Retina (tissue), 1 donor: ENCODE results near the gene CCAR1.
"Not testable (repeated sequence)": the region's sequence is repeated elsewhere in the genome, so short reads cannot be mapped to it uniquely, and the experiment has no call there.

Source experiments
- DNase-seq: peaks from one replicate; pipeline ENCODE4 v3.0.0-alpha.2; 2016

Gene CCAR1

DNA sequence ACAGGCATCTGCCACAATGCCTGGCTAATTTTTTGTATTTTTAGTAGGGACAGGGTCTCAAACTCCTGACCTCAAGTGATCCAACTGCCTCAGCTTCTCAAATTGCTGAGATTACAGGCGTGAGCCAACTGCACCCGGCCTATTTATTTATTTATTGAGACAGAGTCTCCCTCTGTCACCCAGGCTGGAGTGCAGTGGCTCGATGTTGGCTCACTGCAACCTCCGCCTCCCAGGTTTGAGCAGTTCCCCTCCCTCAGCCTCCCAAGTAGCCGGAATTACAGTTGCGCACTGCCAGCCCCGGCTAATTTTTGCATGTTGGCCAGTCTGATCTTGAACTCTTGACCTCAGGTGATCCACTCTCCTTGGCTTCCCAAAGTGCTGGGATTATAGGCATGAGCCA is 46.4 kb downstream of the CCAR1 start:
- not testable (repeated sequence) for DNase-seq

- DNase-seq, result no peak
Observed at GRCh38 chr10:68781613-68782574, 60.9 kb downstream of the CCAR1 start.

GRCh38 chr10:68784476-68784875 is 63.4 kb downstream of the CCAR1 start:
- DNase-seq, result no peak

GRCh38 chr10:68787813-68788212 is 66.8 kb downstream of the CCAR1 start:
- no peak for DNase-seq

DNA sequence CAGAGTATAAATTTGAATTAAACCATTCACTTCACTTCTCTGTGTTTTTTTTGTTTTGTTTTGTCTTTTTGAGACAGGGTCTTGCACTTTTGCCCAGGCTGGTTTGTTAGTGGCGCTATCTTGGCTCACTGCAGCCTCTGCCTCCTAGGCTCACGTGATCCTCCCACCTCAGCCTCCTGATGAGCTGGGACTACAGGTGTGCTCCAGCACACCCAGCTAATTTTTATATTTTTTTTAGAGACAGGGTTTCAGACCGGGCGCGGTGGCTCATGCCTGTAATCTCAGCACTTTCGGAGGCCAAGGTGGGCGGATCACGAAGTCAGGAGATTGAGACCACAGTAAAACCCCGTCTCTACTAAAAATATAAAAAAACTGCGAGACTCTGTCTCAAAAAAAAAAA is 69.4 kb downstream of the CCAR1 start:
- DNase-seq, result no peak

DNA sequence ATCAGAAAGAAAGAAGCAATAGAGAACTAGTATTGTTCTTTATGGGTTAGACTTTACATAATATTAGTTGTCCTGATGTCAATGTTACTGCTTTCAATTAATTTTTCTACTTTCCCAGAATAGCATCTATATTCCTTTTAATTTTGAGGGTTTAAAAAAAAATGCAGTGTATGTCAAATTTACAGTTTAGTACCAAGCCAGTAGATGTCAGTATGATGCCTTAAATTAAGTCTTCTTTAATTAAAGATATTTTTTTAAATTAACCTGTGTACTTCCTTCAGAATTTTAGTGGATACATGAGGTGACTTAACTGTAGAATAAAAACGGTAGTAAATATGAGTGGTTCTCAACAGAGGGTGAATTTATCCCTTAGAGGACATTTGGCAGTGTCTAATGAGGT is 71.1 kb downstream of the CCAR1 start:
- no peak for DNase-seq

DNA sequence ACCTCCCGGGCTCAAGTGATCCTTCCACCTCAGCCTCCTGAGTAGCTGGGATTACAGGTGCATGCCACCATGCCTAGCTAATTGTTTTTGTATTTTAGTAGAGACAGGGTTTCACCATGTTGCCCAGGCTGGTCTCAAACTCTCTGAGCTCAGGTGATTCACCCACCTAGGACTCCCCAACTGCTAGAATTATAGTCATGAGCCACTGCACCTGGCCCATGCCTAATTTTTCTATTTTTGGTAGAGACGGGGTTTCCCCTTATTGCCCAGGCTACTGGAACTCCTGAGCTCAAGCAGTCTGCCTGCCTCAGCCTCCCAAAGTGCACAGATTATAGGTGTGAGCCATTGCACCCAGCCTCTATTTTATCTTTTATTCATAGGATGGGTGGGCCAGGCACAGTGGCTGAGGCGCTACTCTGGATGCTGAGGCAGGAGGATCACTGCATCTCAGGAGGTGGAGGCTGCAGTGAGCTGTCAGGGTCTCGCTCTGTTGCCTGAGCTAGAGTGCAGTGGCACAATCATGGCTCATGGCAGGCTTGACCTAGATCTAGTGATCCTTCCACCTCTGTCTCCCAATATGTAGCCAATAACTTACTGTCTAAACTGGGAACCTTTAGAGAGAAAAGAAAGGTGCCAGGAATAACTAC is 75.0 kb downstream of the CCAR1 start:
- DNase-seq, result no peak

GRCh38 chr10:68796605-68797004 is 75.6 kb downstream of the CCAR1 start:
- DNase-seq, result no peak

- DNase-seq, result no peak
Observed at GRCh38 chr10:68800211-68800610, 79.2 kb downstream of the CCAR1 start.

DNA sequence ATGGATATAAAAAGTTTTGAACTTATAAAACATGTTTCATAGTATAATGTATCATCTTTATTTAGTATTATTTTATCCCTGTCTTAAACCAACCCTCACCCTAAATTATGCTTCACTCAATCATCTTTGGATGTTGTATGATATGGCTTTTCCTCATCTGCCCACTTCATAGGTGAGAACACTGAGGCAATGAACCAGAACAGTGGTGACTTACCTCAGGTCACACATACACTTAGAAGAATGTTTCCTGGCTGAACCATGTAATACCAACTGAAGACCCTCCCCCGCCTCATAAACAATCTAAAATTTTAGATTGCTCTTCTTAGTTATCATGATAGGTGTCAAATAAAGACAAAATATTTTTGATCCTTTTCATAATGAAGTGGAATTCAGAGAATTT is 83.7 kb downstream of the CCAR1 start:
- no peak for DNase-seq

- not testable (repeated sequence) for DNase-seq
Observed at GRCh38 chr10:68810830-68811229, 89.8 kb downstream of the CCAR1 start.

DNA sequence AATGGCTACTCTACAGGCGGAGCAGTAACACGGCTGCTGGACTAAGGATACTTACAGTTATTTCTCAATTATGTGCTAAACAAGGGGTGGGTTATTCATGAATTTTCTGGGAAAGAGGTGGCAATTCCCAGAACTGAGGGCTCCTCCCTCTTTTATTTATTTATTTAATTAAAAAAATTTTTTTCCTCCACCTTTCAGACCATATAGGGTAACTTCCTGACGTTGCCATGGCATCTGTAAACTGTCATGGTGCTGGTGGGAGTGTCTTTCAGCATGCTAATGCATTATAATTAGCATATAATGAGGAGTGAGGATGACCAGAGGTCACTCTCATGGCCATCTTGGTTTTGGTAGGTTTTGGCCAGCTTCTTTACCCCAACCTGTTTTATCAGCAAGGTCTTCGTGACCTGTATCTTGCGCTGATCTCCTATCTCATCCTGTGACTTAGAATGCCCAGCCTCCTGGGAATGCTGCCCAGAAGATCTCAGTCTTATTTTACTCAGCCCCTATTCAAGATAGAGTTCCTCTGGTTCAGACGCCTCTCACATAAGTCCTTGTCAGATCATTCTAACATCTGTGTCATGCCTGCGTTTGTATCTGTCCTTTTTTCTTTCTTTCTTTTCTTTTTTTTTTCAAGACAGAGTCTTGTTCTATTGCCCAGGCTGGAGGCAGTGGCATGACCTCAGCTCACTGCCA is 90.4 kb downstream of the CCAR1 start:
- no peak for DNase-seq

GRCh38 chr10:68812420-68812819 is 91.4 kb downstream of the CCAR1 start:
- DNase-seq, result no peak

GRCh38 chr10:68813559-68813958 is 92.5 kb downstream of the CCAR1 start:
- no peak for DNase-seq

- DNase-seq, result no peak
Observed at GRCh38 chr10:68816796-68817412, 95.9 kb downstream of the CCAR1 start.

GRCh38 chr10:68820359-68820758 is 99.3 kb downstream of the CCAR1 start:
- not testable (repeated sequence) for DNase-seq

DNA sequence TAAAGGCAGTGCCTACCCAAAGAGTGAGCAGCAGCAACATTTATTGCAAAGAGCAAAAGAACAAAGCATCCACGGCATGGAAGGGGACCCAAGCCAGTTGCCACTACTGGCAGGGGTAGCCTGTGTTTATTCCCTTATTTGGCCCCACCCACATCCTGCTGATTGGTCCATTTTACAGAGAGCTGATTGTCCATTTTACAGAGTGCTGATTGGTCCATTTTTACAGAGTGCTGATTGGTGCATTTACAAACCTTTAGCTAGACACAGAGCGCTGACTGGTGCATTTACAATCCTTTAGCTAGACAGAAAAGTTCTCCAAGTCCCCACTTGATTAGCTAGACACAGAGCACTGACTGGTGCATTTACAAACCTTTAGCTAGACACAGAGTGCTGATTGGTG is 101.6 kb downstream of the CCAR1 start:
- DNase-seq, result not testable (repeated sequence)

DNA sequence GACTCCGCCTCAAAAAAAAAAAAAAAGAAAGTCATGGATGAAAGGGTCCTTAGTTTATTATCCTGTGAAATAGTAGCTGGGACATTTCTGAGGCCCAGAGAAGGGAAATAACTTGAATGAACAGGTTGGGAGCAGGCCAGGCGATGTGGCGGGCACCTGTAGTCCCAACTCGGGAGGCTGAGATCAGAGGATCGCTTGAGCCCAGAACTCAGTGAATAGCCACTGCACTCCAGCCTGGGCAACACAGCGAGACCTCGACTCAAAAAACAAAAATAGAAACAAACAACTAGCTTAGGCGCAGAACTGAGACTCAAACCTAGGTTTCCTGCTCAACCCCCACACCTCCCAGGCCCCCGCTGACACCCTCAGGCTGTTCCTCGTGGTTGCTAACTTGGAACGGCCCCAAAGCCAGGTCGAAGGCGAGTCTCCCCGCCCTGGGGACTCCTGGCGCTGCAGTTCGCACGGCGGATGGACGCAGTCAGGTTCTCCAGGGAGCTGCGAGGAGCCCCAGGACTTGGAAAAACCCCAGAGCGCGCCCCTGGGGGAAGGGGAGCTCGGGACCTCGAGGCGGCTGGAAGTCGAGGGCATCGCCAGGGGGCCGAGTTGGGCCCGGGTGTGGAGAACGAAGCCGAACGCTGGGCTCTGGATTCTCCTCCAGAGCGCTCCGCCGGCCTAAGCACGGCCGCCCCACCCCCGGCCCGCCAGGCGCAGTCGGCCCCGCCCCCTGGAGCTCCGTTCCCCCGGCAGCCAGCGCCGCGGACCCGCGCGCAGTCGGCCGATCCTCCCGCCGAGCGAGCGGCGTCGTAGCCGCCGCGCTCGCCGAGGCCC is 105.9 kb downstream of the CCAR1 start, which contains the start of gene STOX1:
STOX1 (plus strand) TSS at position 768 of the 828 bp plus-strand sequence. CDS start 93 bp downstream, outside the sequence.
- DNase-seq, result peak; percentile 89

GRCh38 chr10:68827592-68827959 is 106.5 kb downstream of the CCAR1 start:
- DNase-seq, result not testable (repeated sequence)

DNA sequence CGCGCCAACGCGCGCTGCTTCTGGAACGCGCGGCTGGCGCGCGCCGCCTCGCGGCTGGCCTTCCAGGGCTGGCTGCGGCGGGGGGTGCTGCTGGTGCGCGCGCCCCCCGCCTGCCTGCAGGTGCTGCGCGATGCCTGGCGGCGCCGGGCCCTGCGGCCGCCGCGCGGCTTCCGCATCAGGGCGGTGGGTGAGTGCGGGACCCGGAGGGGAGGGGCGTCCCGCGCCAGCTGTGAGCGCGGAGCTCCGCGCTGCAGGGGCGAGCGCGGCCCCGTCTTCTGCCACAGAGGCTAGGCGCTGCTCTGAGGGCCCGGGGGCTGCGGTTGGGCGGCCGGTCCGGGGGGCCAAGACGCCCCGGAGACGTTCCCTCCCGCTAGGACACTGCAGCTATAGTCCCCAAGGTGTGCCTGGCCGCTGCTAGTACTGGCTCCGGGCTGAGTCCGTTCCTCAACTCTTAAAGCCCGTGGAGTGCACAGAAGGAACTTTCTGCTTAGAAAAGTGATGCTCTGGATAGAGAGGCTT is 107.1 kb downstream of the CCAR1 start:
- peak; percentile 73 for DNase-seq

- DNase-seq, result peak; percentile 12
Observed at GRCh38 chr10:68828833-68829232, 107.8 kb downstream of the CCAR1 start.

DNA sequence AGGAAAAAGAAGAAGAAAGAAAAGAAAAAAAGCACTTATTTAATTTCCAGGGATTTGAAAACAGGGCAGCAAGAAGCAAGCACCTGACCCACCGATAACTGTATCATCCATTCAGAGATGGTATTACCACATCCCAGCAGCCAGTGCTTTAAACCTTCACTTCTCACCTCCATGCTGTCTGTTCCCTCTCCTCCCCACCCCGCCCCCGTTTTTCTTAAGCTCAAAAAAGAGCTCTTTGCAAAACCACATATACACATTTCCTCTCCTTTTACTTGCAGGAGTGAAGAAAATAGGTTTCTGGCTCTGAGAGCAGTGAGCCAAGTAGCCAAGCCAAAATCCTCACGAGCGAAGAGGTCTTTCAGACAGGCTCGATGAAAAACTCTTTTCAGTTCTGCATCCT is 108.5 kb downstream of the CCAR1 start:
- no peak for DNase-seq
